Stimulated activated CD8-positive, alpha-beta memory T cell treated with anti-CD3 and anti-CD28 coated beads, Interleukin-12 subunit alpha, Interleukin-12 subunit beta, amount 100 ng/mL, for 4 hours (primary cell): ENCODE results near the gene CMTM3.
"Not testable (repeated sequence)": the region's sequence is repeated elsewhere in the genome, so short reads cannot be mapped to it uniquely, and the experiment has no call there.

Experiments
- DNase-seq: peaks from one replicate; pipeline ENCODE4 v3.0.0-alpha.2; 2020; ENCODE audit warnings: low read depth

Gene CMTM3

GRCh38 chr16:66610111-66610820 is 5.8 kb downstream of the CMTM3 start:
- DNase-seq: no peak

GRCh38 chr16:66611911-66612310 is 7.4 kb downstream of the CMTM3 start:
- not testable (repeated sequence) for DNase-seq

- DNase-seq: no peak
Measured at GRCh38 chr16:66612422-66612821, 7.9 kb downstream of the CMTM3 start.

- no peak for DNase-seq
Measured at GRCh38 chr16:66614161-66614802, 9.8 kb downstream of the CMTM3 start.

- no peak for DNase-seq
Measured at GRCh38 chr16:66616169-66616568, 11.7 kb downstream of the CMTM3 start.

- no peak for DNase-seq
Measured at GRCh38 chr16:66616592-66616991, 12.1 kb downstream of the CMTM3 start.

GRCh38 chr16:66617010-66617434 is 12.5 kb downstream of the CMTM3 start:
- DNase-seq: no peak

- DNase-seq: no peak
Measured at GRCh38 chr16:66617728-66618127, 13.2 kb downstream of the CMTM3 start.

- DNase-seq: no peak
Measured at GRCh38 chr16:66618588-66619375, 14.3 kb downstream of the CMTM3 start.

- no peak for DNase-seq
Measured at GRCh38 chr16:66619534-66620428, 15.3 kb downstream of the CMTM3 start.

- DNase-seq: no peak
Measured at GRCh38 chr16:66620429-66620795, 15.9 kb downstream of the CMTM3 start.

- DNase-seq: no peak
Measured at GRCh38 chr16:66621973-66622372, 17.5 kb downstream of the CMTM3 start.

GRCh38 chr16:66622863-66623262 is 18.4 kb downstream of the CMTM3 start:
- no peak for DNase-seq

GRCh38 chr16:66623755-66624154 is 19.3 kb downstream of the CMTM3 start:
- DNase-seq: no peak

GRCh38 chr16:66627611-66628378 is 23.3 kb downstream of the CMTM3 start:
- not testable (repeated sequence) for DNase-seq

- no peak for DNase-seq
Measured at GRCh38 chr16:66629856-66630255, 25.4 kb downstream of the CMTM3 start.

GRCh38 chr16:66630561-66631260 is 26.2 kb downstream of the CMTM3 start:
- not testable (repeated sequence) for DNase-seq

- DNase-seq: not testable (repeated sequence)
Measured at GRCh38 chr16:66631558-66631957, 27.1 kb downstream of the CMTM3 start.

GRCh38 chr16:66634527-66635196 is 30.2 kb downstream of the CMTM3 start:
- no peak for DNase-seq

GRCh38 chr16:66635406-66635805 is 30.9 kb downstream of the CMTM3 start:
- DNase-seq: no peak
